AG04449 (cell line): ENCODE results near the gene GAS2L3.

Experiments
- CTCF ChIA-PET: fragments of 350-600 bp; formaldehyde crosslinking; extraction: SDS; loops from one replicate; lab custom pipeline; 2021; ENCODE audit warnings: antibody characterized with exemption; lab: Yijun Ruan, JAX
- POLR2A ChIA-PET: fragments of 400-600, 350-600 bp; formaldehyde crosslinking; extraction: SDS; loops from one replicate; lab custom pipeline; 2020; ENCODE audit warnings: antibody characterized with exemption, inconsistent platforms; lab: Yijun Ruan, JAX
- DNase-seq: peaks from one replicate; pipeline ENCODE4 v3.0.0-alpha.2; 2010; ENCODE audit warnings: low read depth, low spot score
- H3K4me3 ChIP-seq: 2 replicates; pipeline ENCODE4 v1.5.1; 2011; ENCODE audit warnings: low read depth, mild to moderate bottlenecking, control low read depth, low read length
- TF ChIP-seq, protein P1 (sequence below): IDR thresholded peaks from one replicate; pipeline ENCODE4 v1.5.1; 2011; ENCODE audit warnings: mild to moderate bottlenecking, moderate library complexity, low read length, control low read depth, inconsistent platforms; ENCODE audit not compliant: insufficient read depth; ENCODE audit errors: missing control alignments

Gene GAS2L3

DNA sequence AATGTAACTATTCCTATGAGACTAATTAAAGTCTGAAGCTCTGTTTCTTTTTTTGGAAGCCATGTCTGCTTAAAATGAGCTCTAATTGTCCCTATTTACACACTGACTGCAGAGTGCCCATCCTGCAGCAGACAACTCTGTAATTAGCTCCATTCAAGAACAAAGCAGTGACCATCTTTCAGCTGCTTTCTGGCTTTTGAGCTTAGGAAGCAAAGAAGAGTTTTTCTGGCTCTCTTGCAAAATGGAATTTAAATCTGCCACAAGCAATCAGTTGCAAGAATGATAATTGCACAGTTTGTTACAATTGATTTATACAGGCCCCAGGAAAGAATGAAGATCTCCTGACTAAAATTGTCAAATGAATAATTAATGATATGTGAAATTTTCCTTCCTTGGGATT, 83.4 kb downstream of the GAS2L3 start:
- H3K4me3 ChIP-seq: no peak overlapping the region
- no peak for DNase-seq
- TF ChIP-seq, protein P1, sequence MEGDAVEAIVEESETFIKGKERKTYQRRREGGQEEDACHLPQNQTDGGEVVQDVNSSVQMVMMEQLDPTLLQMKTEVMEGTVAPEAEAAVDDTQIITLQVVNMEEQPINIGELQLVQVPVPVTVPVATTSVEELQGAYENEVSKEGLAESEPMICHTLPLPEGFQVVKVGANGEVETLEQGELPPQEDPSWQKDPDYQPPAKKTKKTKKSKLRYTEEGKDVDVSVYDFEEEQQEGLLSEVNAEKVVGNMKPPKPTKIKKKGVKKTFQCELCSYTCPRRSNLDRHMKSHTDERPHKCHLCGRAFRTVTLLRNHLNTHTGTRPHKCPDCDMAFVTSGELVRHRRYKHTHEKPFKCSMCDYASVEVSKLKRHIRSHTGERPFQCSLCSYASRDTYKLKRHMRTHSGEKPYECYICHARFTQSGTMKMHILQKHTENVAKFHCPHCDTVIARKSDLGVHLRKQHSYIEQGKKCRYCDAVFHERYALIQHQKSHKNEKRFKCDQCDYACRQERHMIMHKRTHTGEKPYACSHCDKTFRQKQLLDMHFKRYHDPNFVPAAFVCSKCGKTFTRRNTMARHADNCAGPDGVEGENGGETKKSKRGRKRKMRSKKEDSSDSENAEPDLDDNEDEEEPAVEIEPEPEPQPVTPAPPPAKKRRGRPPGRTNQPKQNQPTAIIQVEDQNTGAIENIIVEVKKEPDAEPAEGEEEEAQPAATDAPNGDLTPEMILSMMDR: no peak
- ChIA-PET CTCF (interaction anchor here (0.7 kb wide), 1 partner anchor 15 kb away, joined by 3 read pairs; no protein-coding TSS in a partner anchor), POLR2A (no interaction called here)

DNA sequence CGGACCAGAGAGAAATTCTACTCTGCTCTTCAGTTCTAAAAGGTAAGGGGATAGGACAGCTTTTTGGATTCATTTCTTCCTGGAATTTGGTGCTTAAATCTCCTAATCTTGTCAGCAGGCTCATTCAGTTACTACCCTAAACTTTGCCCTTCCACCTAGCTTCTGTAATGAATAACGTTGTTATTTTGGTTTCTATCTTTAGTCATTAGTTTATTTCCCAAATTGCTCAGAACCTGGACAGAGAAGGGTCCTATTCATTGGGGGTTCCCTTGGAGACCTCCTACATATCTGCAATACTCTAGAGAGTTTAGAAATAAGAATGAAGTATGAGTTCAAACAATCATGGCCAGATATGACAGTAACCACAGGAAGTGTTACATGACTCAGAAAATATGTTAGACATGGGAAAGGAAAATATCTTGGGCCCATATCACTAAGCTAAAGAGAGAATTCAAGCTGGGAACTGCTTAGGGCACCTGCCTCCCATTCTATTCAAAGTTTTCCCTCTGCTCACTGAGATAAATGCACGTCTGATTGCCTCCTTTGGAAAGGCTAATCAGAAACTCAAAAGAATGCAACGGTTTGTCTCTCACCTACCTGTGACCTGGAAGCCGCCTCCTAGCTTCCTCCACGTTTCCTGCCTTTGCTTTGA, 87.9 kb downstream of the GAS2L3 start:
- ChIA-PET POLR2A (no interaction called here), CTCF (interaction anchor here (2.0 to 3.8 kb wide), 2 partner anchors 11 to 80 kb away, joined by 8 to 23 read pairs; no protein-coding TSS in a partner anchor)
- no peak overlapping the region for H3K4me3 ChIP-seq

DNA sequence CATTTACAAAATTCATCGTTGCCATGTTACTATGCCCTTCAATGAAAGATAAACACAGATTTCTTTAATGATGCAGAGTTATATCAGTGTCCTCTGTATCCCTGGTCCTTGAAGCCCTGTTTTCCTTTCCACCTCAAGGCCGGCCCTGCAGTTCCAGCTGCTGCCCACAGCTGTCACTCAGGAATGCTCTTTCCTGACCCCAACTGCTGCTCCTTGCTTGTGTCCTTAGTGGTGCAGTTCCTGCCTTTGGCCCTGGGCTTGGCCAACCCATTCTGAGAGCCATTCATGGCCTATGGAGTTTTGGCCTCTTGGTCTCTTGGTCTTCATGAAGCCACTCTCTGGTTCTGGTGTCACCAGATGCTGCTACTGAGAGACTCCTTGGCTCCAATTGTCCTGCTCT, 93.1 kb downstream of the GAS2L3 start:
- CTCF ChIA-PET: interaction anchor here (0.9 to 2.1 kb wide), 2 partner anchors 66 to 67 kb away, joined by 3 to 5 read pairs; no protein-coding TSS in a partner anchor
- no peak overlapping the region for H3K4me3 ChIP-seq
- DNase-seq: no peak
- POLR2A ChIA-PET: no interaction called here
- TF ChIP-seq, protein P1: no peak

More for the DNA sequence above, 87.9 kb downstream of the GAS2L3 start:
- DNase-seq: peak; percentile 16
- TF ChIP-seq, protein P1: no peak

DNA sequence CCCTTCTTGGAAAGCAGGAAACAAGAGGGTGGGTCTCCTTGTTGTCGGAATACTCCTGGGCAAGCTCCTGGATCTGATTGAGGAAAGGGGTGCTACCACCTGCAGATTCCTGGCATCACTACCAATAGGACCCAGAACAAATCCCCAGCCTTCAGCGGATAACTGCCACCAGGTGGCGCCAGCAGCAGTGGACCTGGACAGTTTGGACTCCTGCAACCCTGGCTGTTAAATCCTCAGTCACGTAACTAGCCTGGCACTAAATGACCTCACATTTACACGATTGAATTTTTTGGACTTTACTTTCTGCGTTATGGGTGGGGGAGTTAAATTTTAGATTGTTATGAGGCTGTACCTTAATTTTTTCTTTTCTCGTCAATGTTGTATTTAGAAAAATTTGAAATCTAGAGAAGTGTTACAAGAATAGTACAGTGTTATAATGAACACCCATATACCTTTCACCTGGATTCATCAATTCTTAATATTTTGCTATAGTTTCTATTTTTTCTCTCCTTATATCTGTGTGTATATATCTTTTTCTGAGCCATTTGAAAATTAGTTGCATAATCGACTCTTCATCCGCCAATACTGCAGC, 95.6 kb downstream of the GAS2L3 start:
- H3K4me3 ChIP-seq: no peak overlapping the region
- CTCF ChIA-PET: interaction anchor here (0.8 to 1.0 kb wide), 3 partner anchors 11 to 385 kb away, joined by 3 to 4 read pairs (median 3); no protein-coding TSS in a partner anchor
- DNase-seq: no peak
- POLR2A ChIA-PET: no interaction called here
- TF ChIP-seq, protein P1: peak; percentile 82

DNA sequence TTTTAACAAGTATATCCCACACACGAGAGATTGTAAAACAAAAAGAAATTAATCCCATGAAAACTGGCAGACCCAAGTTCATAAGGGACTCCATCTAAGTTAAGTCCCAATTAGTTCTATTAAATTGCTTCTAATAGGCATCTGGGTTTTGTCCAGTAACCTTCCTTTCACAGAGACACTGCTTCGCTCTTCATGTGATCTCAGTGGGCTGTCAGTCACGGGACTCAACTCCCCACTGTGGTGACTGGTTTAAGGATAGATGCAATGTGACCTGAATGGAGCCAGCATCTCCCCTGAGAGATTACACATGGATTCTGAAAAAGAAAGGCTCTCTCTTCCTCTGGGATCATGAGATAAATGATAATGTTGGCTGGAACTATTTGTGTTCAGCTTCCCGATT, 96.4 kb downstream of the GAS2L3 start:
- TF ChIP-seq, protein P1: no peak
- H3K4me3 ChIP-seq: no peak overlapping the region
- no peak for DNase-seq
- ChIA-PET CTCF (interaction anchor here (3.7 kb wide), 1 partner anchor 322 kb away, joined by 16 read pairs; no protein-coding TSS in a partner anchor), POLR2A (no interaction called here)
